ENCODE measurements around the gene FSTL1.
A peak's percentile ranks its signal among the peaks of the same experiment; 100 is the strongest.

Gene FSTL1

GRCh38 chr3:120348991-120349854 is 101.6 kb downstream of the FSTL1 start, which contains the start of gene LRRC58:
LRRC58 (minus strand) TSS chr3:120349354; CDS start chr3:120349243, 111 bp downstream.
- no peaks in the 10 kb centered on the region for H3K27me3 Mint-ChIP-seq
- peak within 1 kb of the TSS; percentile 90 for H3K4me3 Mint-ChIP-seq
- peaks cover 44% of the 10 kb centered on the region for H3K4me1 Mint-ChIP-seq (ENCODE audit: low read depth)
- H3K27ac Mint-ChIP-seq: peak within 1 kb of the TSS; percentile 96
- peaks cover 13% of the 10 kb centered on the region for H3K36me3 Mint-ChIP-seq
- H3K9me3 Mint-ChIP-seq (ENCODE audit: low read depth): no peaks in the 10 kb centered on the region

DNA sequence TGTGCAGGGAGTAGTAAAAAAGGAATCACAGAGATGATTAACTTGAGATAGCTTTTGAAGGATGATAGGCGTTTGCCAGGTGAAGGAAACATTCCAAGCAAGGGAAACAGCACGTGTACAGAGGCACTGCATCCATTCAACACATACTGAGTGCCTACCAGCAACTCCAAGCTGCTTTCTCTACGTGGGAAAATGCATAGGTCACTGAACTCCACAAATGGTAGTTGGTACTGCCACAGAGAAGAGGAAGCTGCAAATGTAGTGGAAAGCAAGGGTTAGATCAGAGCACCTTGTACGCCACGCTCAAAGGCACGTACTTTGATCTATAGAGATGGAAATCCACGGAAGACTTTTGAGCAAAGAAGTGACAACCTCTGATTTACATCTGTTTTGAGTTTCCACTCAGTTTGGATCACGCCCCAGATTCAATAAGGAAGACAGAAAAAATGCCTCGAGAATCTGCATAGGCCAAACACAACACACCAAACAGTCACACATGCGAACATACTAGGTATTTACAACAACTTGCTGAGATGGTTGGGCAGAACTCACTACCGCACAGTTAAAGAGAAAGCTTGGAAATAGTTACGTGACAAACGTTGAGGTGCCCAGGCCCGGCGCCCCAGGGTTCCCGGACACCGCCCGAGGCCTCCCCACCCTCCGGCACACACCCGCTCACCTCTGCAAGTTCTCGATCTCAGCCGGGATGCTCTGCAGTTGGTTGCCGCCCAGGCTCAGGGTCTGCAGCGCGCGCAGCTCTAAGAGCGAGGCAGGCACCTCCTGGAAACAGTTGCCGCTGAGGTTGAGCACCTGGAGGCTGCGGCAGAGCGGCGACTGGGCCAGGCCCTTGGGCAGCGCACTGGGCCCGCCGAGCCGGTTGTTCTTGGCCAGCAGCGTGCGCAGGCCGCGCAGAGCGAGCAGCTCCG is 102.5 kb downstream of the FSTL1 start:
- H3K27ac Mint-ChIP-seq: peak overlapping the region; percentile 79
- peak overlapping the region; percentile 90 for H3K4me3 Mint-ChIP-seq
- peaks cover 52% of the 10 kb centered on the region for H3K4me1 Mint-ChIP-seq (ENCODE audit: low read depth)
- no peaks in the 10 kb centered on the region for H3K9me3 Mint-ChIP-seq (ENCODE audit: low read depth)
- peaks cover 13% of the 10 kb centered on the region for H3K36me3 Mint-ChIP-seq
- H3K27me3 Mint-ChIP-seq: no peaks in the 10 kb centered on the region

DNA sequence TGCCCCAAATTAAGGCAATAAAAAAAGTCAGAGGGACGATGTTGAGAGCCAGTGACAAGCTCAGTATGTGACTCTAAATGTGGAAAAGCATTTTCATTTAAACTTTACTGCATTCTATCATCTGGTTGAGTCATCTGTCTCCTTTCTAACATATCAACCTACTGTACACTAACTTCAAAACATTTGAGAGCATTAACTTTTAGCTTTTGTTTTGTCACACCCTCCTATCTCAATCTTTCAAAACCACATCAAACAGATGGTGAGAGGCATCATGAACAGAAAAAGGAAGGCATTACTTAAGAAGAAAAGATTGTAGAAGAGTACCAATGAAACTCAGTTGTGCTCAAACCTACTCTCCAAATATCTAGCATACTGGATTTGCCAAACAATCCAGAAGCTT is 106.4 kb downstream of the FSTL1 start:
- Mint-ChIP-seq H3K4me3 (peak overlapping the region; percentile 43), H3K27ac (peak overlapping the region; percentile 78), H3K27me3 (no peaks in the 10 kb centered on the region), H3K4me1 (ENCODE audit: low read depth) (peaks cover 65% of the 10 kb centered on the region), H3K9me3 (ENCODE audit: low read depth) (no peaks in the 10 kb centered on the region), H3K36me3 (peaks cover 21% of the 10 kb centered on the region)

Measured in activated naive CD8-positive, alpha-beta T cell (primary cell).